ENCODE data around the gene SORBS1.

SORBS1 gene

DNA sequence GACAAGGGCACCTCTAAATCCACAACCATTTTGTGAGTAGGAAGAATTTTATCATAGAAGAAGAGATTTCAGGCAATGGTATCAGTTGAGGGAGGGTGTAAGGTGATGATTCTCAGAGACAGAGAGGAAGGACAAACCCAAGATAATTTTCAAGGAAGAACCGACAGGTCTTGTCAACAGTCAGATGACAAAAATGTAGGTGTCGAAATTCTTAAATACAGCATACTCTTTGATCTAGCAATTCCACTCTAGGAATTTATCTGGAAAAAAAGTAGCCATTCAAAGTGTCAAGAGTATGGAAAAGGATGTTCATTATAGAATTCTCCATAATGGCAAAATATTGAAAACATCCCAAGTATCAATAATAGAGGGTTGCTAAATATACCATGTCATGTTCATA is 256.2 kb downstream of the SORBS1 start:
- Histone ChIP-seq H3K27ac (no peak overlapping the region), H2AFZ (ENCODE audit: low read depth) (no peak overlapping the region), H4K20me1 (ENCODE audit: insufficient read depth) (no peaks in the 10 kb centered on the region), H3K4me1 (ENCODE audit: low read depth, poor library complexity, severe bottlenecking) (peaks cover 10% of the 10 kb centered on the region), H3K4me2 (no peak overlapping the region), H3K4me3 (IDR thresholded peaks at IDR 0.05; ENCODE audit: insufficient read depth, low read depth, low read length) (no peak overlapping the region), H3K27me3 (ENCODE audit: insufficient read depth, low read depth) (no peaks in the 10 kb centered on the region), H3K36me3 (ENCODE audit: insufficient read depth) (no peaks in the 10 kb centered on the region), H3K79me2 (ENCODE audit: insufficient read depth, low read depth) (no peaks in the 10 kb centered on the region), H3K9ac (no peak overlapping the region)
- TF ChIP-seq, protein P1, sequence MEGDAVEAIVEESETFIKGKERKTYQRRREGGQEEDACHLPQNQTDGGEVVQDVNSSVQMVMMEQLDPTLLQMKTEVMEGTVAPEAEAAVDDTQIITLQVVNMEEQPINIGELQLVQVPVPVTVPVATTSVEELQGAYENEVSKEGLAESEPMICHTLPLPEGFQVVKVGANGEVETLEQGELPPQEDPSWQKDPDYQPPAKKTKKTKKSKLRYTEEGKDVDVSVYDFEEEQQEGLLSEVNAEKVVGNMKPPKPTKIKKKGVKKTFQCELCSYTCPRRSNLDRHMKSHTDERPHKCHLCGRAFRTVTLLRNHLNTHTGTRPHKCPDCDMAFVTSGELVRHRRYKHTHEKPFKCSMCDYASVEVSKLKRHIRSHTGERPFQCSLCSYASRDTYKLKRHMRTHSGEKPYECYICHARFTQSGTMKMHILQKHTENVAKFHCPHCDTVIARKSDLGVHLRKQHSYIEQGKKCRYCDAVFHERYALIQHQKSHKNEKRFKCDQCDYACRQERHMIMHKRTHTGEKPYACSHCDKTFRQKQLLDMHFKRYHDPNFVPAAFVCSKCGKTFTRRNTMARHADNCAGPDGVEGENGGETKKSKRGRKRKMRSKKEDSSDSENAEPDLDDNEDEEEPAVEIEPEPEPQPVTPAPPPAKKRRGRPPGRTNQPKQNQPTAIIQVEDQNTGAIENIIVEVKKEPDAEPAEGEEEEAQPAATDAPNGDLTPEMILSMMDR (conservative IDR thresholded peaks at IDR 0.05; ENCODE audit: low read depth, low read length) = no peak

DNA sequence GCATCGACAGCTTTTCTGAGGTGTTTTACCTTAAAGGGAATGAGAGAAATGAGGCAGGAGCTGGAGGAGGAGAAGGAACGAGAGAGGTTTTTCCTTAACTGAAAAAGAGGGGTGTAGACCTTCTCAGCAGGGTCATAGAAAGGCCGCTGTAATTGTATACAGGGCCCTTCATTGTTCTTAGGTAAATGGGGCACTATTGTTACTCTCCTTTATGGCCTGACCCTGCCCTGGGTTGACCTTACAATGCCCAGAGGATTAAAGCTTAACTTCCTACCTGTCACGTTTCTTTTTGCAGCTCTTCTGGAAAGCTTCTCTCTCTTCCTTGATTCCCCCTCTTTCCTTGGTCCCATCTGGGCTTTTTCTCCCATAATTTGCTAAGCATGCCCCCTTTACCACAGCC is 256.7 kb downstream of the SORBS1 start:
- Histone ChIP-seq H3K4me1 (ENCODE audit: low read depth, poor library complexity, severe bottlenecking) (peaks cover 7% of the 10 kb centered on the region), H3K9ac (no peak overlapping the region), H3K79me2 (ENCODE audit: insufficient read depth, low read depth) (no peaks in the 10 kb centered on the region), H3K27me3 (ENCODE audit: insufficient read depth, low read depth) (no peaks in the 10 kb centered on the region), H3K4me3 (IDR thresholded peaks at IDR 0.05; ENCODE audit: insufficient read depth, low read depth, low read length) (no peak overlapping the region), H3K27ac (no peak overlapping the region), H3K36me3 (ENCODE audit: insufficient read depth) (no peaks in the 10 kb centered on the region), H2AFZ (ENCODE audit: low read depth) (no peak overlapping the region), H4K20me1 (ENCODE audit: insufficient read depth) (no peaks in the 10 kb centered on the region), H3K4me2 (no peak overlapping the region)
- TF ChIP-seq, protein P1 (conservative IDR thresholded peaks at IDR 0.05; ENCODE audit: low read depth, low read length) = no peak

DNA sequence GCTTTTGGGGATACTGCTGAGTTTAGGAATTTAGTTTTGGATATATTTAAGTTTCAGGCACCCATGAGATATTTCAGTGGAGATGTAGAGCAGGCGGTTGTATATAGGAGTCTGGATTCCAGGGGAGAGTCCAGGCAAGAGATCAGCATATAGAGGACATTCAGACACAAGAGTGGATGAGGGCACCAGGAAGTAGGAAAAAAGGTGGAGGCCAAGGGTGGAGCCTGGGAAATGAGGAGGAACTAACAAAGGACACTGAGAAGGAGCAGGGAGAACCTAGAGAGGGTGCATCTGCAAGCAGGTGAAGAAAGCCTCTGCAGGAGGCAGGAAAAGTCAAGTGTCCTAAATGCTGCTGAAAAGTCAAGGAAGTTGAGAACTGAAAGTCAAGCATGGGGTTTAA is 257.2 kb downstream of the SORBS1 start:
- Histone ChIP-seq H3K4me2 (no peak overlapping the region), H3K27ac (no peak overlapping the region)

DNA sequence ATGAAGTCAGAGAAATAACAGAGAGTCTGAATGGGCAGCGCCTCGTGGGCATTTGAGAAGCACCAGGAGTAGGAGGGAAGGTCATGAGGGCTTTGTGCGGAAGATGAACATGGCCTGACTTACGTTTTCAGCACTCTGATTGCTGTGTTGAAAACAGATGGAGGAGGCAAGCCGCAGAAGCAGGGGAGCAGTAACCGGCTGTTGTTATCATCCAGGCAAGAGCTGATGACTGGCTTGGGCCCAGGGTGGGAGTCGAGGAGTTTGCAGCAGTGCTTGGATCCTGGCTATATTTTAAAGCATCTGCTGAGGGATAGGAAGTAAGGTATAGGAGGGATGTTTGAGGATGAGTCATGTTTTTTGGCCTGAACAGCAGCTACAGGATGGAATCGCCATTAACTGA is 257.6 kb downstream of the SORBS1 start:
- TF ChIP-seq, protein P1 (conservative IDR thresholded peaks at IDR 0.05; ENCODE audit: low read depth, low read length) = no peak
- H3K4me2 ChIP-seq = no peak overlapping the region

More for the DNA sequence above, 257.2 kb downstream of the SORBS1 start:
- no peak overlapping the region for H3K4me3 ChIP-seq (IDR thresholded peaks at IDR 0.05; ENCODE audit: insufficient read depth, low read depth, low read length)
- no peaks in the 10 kb centered on the region for H4K20me1 ChIP-seq (ENCODE audit: insufficient read depth)
- H3K79me2 ChIP-seq (ENCODE audit: insufficient read depth, low read depth) = no peaks in the 10 kb centered on the region
- TF ChIP-seq, protein P1 (conservative IDR thresholded peaks at IDR 0.05; ENCODE audit: low read depth, low read length) = no peak
- peaks cover 7% of the 10 kb centered on the region for H3K4me1 ChIP-seq (ENCODE audit: low read depth, poor library complexity, severe bottlenecking)
- no peaks in the 10 kb centered on the region for H3K27me3 ChIP-seq (ENCODE audit: insufficient read depth, low read depth)
- no peak overlapping the region for H2AFZ ChIP-seq (ENCODE audit: low read depth)
- H3K36me3 ChIP-seq (ENCODE audit: insufficient read depth) = no peaks in the 10 kb centered on the region
- no peak overlapping the region for H3K9ac ChIP-seq

More for the DNA sequence above, 257.6 kb downstream of the SORBS1 start:
- Histone ChIP-seq H4K20me1 (ENCODE audit: insufficient read depth) (no peaks in the 10 kb centered on the region), H2AFZ (ENCODE audit: low read depth) (no peak overlapping the region), H3K4me3 (IDR thresholded peaks at IDR 0.05; ENCODE audit: insufficient read depth, low read depth, low read length) (no peak overlapping the region), H3K9ac (no peak overlapping the region), H3K27ac (no peak overlapping the region), H3K79me2 (ENCODE audit: insufficient read depth, low read depth) (no peaks in the 10 kb centered on the region), H3K27me3 (ENCODE audit: insufficient read depth, low read depth) (no peaks in the 10 kb centered on the region), H3K4me1 (ENCODE audit: low read depth, poor library complexity, severe bottlenecking) (peaks cover 3% of the 10 kb centered on the region), H3K36me3 (ENCODE audit: insufficient read depth) (no peaks in the 10 kb centered on the region)

Measured in KMS-11 (cell line).